Tibial nerve (tissue), 4 donors: Measurements from ENCODE around the gene SERTAD1. TPM values are rescaled to one million over a fixed set of nuclear protein-coding genes. Genes with fewer than 3 reads are reported as not detected.
A peak's percentile ranks its signal among the peaks of the same experiment; 100 is the strongest.
"Not testable (repeated sequence)": the region's sequence is repeated elsewhere in the genome, so short reads cannot be mapped to it uniquely, and the experiment has no call there.

ENCODE experiments used
- DNase-seq, 2 donors: peaks; one replicate each; pipeline ENCODE4 v3.0.0-alpha.2; 2019; ENCODE audit warnings: low spot score in 2 of 2
- H3K27ac ChIP-seq, 4 donors: fragments of 200-600 bp; sonication (generic) in 3 of 4; one replicate each; pipeline ENCODE4 v1.5.1; 2017 to 2019; ENCODE audit warnings: mild to moderate bottlenecking in 1 of 4
- H3K27me3 ChIP-seq, 2 donors: fragments of 200-600 bp; sonication (generic) in 1 of 2; one replicate each; pipeline versions ENCODE4 v1.5.1 to v1.6.0; 2017 to 2019
- H3K36me3 ChIP-seq, 3 donors: fragments of 200-600 bp; sonication (generic); one replicate each; pipeline ENCODE4 v1.5.1; 2018 to 2019
- H3K4me1 ChIP-seq, 4 donors: fragments of 200-600 bp; sonication (generic) in 3 of 4; one replicate each; pipeline ENCODE4 v1.5.1; 2017 to 2019
- H3K4me3 ChIP-seq, 4 donors: fragments of 200-600 bp; sonication (generic) in 3 of 4; one replicate each; pipeline ENCODE4 v1.5.1; 2017 to 2019; ENCODE audit warnings: mild to moderate bottlenecking in 1 of 4, moderate library complexity in 1 of 4
- H3K9me3 ChIP-seq, 4 donors: fragments of 200-600 bp; sonication (generic) in 3 of 4; one replicate each; pipeline ENCODE4 v1.5.1; 2017 to 2019
- EP300 ChIP-seq, 2 donors: sonication (generic); formaldehyde crosslinking; IDR thresholded peaks; one replicate each; pipeline ENCODE4 v1.6.1; 2017; ENCODE audit warnings: antibody characterized with exemption in 2 of 2, mild to moderate bottlenecking in 1 of 2
- POLR2A ChIP-seq, 2 donors: fragments of 450-650 bp; IDR thresholded peaks; one replicate each; pipeline ENCODE4 v1.6.1; 2017; ENCODE audit warnings: antibody characterized with exemption in 2 of 2, mild to moderate bottlenecking in 2 of 2, moderate library complexity in 2 of 2
- WGBS, 2 donors: methylation state at CpG; one replicate each; pipeline ENCODE4 v1.1.5; 2018; 5-methylcytosine and 5-hydroxymethylcytosine counted together
- total RNA-seq, 4 donors: library from RNA; depleted of rRNA; stranded (reverse); fragments of >200 nt; gene quantifications; one replicate each; pipeline ENCODE4 v1.1.0, GENCODE V29; 2016
- TF ChIP-seq, protein P1 (sequence below), 5 experiments: fragments of 200-600 bp in 3 of 5; fragments of 450-650 bp in 2 of 5; sonication (generic) in 3 of 5; IDR thresholded peaks; one replicate each; pipeline ENCODE4 v1.5.1; 2016 to 2019; ENCODE audit warnings: antibody characterized with exemption in 5 of 5, mild to moderate bottlenecking in 3 of 5, moderate library complexity in 2 of 5

Gene SERTAD1
- total RNA-seq, 4 donors from 2014 or later = 18.9 to 22.2 (median 20.4) TPM

- TF ChIP-seq, protein P1, sequence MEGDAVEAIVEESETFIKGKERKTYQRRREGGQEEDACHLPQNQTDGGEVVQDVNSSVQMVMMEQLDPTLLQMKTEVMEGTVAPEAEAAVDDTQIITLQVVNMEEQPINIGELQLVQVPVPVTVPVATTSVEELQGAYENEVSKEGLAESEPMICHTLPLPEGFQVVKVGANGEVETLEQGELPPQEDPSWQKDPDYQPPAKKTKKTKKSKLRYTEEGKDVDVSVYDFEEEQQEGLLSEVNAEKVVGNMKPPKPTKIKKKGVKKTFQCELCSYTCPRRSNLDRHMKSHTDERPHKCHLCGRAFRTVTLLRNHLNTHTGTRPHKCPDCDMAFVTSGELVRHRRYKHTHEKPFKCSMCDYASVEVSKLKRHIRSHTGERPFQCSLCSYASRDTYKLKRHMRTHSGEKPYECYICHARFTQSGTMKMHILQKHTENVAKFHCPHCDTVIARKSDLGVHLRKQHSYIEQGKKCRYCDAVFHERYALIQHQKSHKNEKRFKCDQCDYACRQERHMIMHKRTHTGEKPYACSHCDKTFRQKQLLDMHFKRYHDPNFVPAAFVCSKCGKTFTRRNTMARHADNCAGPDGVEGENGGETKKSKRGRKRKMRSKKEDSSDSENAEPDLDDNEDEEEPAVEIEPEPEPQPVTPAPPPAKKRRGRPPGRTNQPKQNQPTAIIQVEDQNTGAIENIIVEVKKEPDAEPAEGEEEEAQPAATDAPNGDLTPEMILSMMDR (IDR thresholded peaks at IDR 0.05) = no peak
- peak in 1 of 2 donors; percentile 26 for TF ChIP-seq EP300 (IDR thresholded peaks at IDR 0.05)
- no peak for TF ChIP-seq POLR2A (IDR thresholded peaks at IDR 0.05)
- WGBS, 2 donors = 54 to 61% methylated on average over 15 to 16 of the region's 16 CpGs
- Histone ChIP-seq H3K9me3 (no peaks in the 10 kb centered on the region), H3K4me1 (peaks cover 0 to 22% (median 0%) of the 10 kb centered on the region in 4 donors), H3K27me3 (peaks cover 0 to 7% of the 10 kb centered on the region in 2 donors), H3K36me3 (no peaks in the 10 kb centered on the region), H3K27ac (peak overlapping the region; percentile 74 to 95 (median 78)), H3K4me3 (peak overlapping the region; percentile 5 to 39 (median 18))
- no peak for DNase-seq
Measured at GRCh38 chr19:40411125-40411842, 14.5 kb downstream of the SERTAD1 start.

GRCh38 chr19:40410030-40410389, 15.8 kb downstream of the SERTAD1 start:
- Histone ChIP-seq H3K27me3 (peaks cover 0 to 7% of the 10 kb centered on the region in 2 donors), H3K27ac (peak overlapping the region in 3 of 4 donors; percentile 76 to 95 (median 80)), H3K4me1 (peaks cover 0 to 18% (median 0%) of the 10 kb centered on the region in 4 donors), H3K36me3 (no peaks in the 10 kb centered on the region), H3K9me3 (no peaks in the 10 kb centered on the region), H3K4me3 (peak overlapping the region in 1 of 4 donors; percentile 39)
- 35 to 62% methylated on average over 6 to 9 of the region's 9 CpGs for WGBS, 2 donors
- no peak for DNase-seq
- TF ChIP-seq EP300 (IDR thresholded peaks at IDR 0.05) (peak in 1 of 2 donors; percentile 75), POLR2A (IDR thresholded peaks at IDR 0.05) (peak in 1 of 2 donors; percentile 7)
- TF ChIP-seq, protein P1 (IDR thresholded peaks at IDR 0.05) = no peak

GRCh38 chr19:40408598-40408925, 17.2 kb downstream of the SERTAD1 start:
- H3K4me3 ChIP-seq = peak overlapping the region in 1 of 4 donors; percentile 39
- 65 to 77% methylated on average over 8 of the region's 8 CpGs for WGBS, 2 donors
- DNase-seq = not testable (repeated sequence)

GRCh38 chr19:40407714-40408597, 17.8 kb downstream of the SERTAD1 start:
- no peaks in the 10 kb centered on the region for H3K36me3 ChIP-seq
- 54 to 56% methylated on average over 22 of the region's 22 CpGs for WGBS, 2 donors
- H3K27me3 ChIP-seq = peaks cover 0 to 2% of the 10 kb centered on the region in 2 donors
- H3K9me3 ChIP-seq = no peaks in the 10 kb centered on the region
- DNase-seq = no peak
- TF ChIP-seq POLR2A (IDR thresholded peaks at IDR 0.05) (no peak), EP300 (IDR thresholded peaks at IDR 0.05) (no peak)
- TF ChIP-seq, protein P1 (IDR thresholded peaks at IDR 0.05) = no peak
- H3K27ac ChIP-seq = peak overlapping the region in 3 of 4 donors; percentile 31 to 95 (median 72)
- peaks cover 0 to 34% (median 2%) of the 10 kb centered on the region in 4 donors for H3K4me1 ChIP-seq
- peak overlapping the region in 1 of 4 donors; percentile 39 for H3K4me3 ChIP-seq

More at GRCh38 chr19:40408598-40408925, 17.2 kb downstream of the SERTAD1 start:
- H3K27me3 ChIP-seq, H3K36me3 ChIP-seq, H3K9me3 ChIP-seq: not testable (repeated sequence)
- peak overlapping the region in 3 of 4 donors; percentile 31 to 95 (median 72) for H3K27ac ChIP-seq
- H3K4me1 ChIP-seq = peaks cover 0 to 28% (median 0%) of the 10 kb centered on the region in 4 donors

- TF ChIP-seq POLR2A (IDR thresholded peaks at IDR 0.05) = peak in 1 of 2 donors; percentile 44
- TF ChIP-seq, protein P1 (IDR thresholded peaks at IDR 0.05) = peak in 1 of 5 experiments; percentile 19
- TF ChIP-seq EP300 (IDR thresholded peaks at IDR 0.05) = peak in 1 of 2 donors; percentile 72
- Histone ChIP-seq H3K27ac (peak overlapping the region; percentile 76 to 92 (median 84)), H3K36me3 (no peaks in the 10 kb centered on the region), H3K27me3 (no peaks in the 10 kb centered on the region), H3K4me3 (peak overlapping the region; percentile 42 to 68 (median 54)), H3K4me1 (peaks cover 0 to 46% (median 2%) of the 10 kb centered on the region in 4 donors), H3K9me3 (no peaks in the 10 kb centered on the region)
- DNase-seq = peak; percentile 82 to 85
- WGBS, 2 donors = 1 to 2% methylated on average over 34 to 39 of the region's 41 CpGs
Measured at GRCh38 chr19:40403262-40403984, 22.4 kb downstream of the SERTAD1 start.
